Tibial nerve (tissue), 4 donors: ENCODE results near the gene HSFX3.
"Not testable (repeated sequence)": the region's sequence is repeated elsewhere in the genome, so short reads cannot be mapped to it uniquely, and the experiment has no call there.

Experiments used
- EP300 ChIP-seq, 2 donors: sonication (generic); formaldehyde crosslinking; IDR thresholded peaks; one replicate each; pipeline ENCODE4 v1.6.1; 2017; ENCODE audit warnings: antibody characterized with exemption in 2 of 2, mild to moderate bottlenecking in 1 of 2
- POLR2A ChIP-seq, 2 donors: fragments of 450-650 bp; IDR thresholded peaks; one replicate each; pipeline ENCODE4 v1.6.1; 2017; ENCODE audit warnings: antibody characterized with exemption in 2 of 2, mild to moderate bottlenecking in 2 of 2, moderate library complexity in 2 of 2
- TF ChIP-seq, protein P1 (sequence below), 5 experiments: fragments of 200-600 bp in 3 of 5; fragments of 450-650 bp in 2 of 5; sonication (generic) in 3 of 5; IDR thresholded peaks; one replicate each; pipeline ENCODE4 v1.5.1; 2016 to 2019; ENCODE audit warnings: antibody characterized with exemption in 5 of 5, mild to moderate bottlenecking in 3 of 5, moderate library complexity in 2 of 5

DNA sequence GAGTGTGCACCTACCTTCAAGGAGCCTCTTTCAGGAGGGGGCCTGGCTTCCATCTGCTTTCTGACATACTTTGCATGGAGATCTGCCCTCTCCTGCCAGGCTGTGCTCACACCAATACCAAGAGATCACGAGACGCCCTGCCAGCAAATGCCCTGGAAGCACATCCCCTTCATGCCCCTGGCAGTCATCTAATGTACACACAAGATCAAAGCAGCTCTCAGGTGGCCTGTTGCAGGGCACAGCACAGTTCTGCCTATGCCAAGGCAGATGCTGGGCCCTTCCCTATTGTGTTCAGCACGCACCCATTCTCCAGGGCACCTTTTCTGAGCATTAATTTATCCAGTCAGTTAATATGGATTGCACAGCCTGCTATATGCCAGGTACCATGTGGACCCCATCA is 16.9 kb downstream of the HSFX3 start:
- TF ChIP-seq, protein P1, sequence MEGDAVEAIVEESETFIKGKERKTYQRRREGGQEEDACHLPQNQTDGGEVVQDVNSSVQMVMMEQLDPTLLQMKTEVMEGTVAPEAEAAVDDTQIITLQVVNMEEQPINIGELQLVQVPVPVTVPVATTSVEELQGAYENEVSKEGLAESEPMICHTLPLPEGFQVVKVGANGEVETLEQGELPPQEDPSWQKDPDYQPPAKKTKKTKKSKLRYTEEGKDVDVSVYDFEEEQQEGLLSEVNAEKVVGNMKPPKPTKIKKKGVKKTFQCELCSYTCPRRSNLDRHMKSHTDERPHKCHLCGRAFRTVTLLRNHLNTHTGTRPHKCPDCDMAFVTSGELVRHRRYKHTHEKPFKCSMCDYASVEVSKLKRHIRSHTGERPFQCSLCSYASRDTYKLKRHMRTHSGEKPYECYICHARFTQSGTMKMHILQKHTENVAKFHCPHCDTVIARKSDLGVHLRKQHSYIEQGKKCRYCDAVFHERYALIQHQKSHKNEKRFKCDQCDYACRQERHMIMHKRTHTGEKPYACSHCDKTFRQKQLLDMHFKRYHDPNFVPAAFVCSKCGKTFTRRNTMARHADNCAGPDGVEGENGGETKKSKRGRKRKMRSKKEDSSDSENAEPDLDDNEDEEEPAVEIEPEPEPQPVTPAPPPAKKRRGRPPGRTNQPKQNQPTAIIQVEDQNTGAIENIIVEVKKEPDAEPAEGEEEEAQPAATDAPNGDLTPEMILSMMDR (IDR thresholded peaks at IDR 0.05): not testable (repeated sequence)
- not testable (repeated sequence) for TF ChIP-seq EP300, POLR2A (IDR thresholded peaks at IDR 0.05)
